OCI-M2 (cell line): ENCODE measurements around the gene OMP.

Experiments used
- DNase-seq: peaks from one replicate; lab custom pipeline; 2025; ENCODE audit not compliant: unreplicated experiment; lab: John Stamatoyannopoulos, UW

Gene OMP

GRCh38 chr11:77068457-77069335 lies 33.9 kb upstream of the OMP start:
- no peak for DNase-seq

- no peak for DNase-seq
These were observed 33.2 kb upstream of the OMP start for GRCh38 chr11:77069336-77069968.

- no peak for DNase-seq
These were observed 32.6 kb upstream of the OMP start for GRCh38 chr11:77069969-77070582.

GRCh38 chr11:77071077-77071476 lies 31.6 kb upstream of the OMP start:
- DNase-seq, result no peak

GRCh38 chr11:77071671-77072605 lies 30.7 kb upstream of the OMP start:
- DNase-seq, result no peak

GRCh38 chr11:77072851-77073327 lies 29.8 kb upstream of the OMP start:
- no peak for DNase-seq

GRCh38 chr11:77073328-77074001 lies 29.2 kb upstream of the OMP start:
- no peak for DNase-seq

GRCh38 chr11:77074205-77074604 lies 28.4 kb upstream of the OMP start:
- no peak for DNase-seq

- no peak for DNase-seq
These were observed 27.9 kb upstream of the OMP start for GRCh38 chr11:77074626-77075221.

GRCh38 chr11:77075425-77075905 lies 27.2 kb upstream of the OMP start:
- DNase-seq, result no peak

GRCh38 chr11:77079666-77080065 lies 23.0 kb upstream of the OMP start:
- DNase-seq, result no peak

GRCh38 chr11:77080643-77081210 lies 21.9 kb upstream of the OMP start:
- DNase-seq, result no peak

GRCh38 chr11:77081381-77081851 lies 21.2 kb upstream of the OMP start:
- no peak for DNase-seq

GRCh38 chr11:77081976-77082836 lies 20.4 kb upstream of the OMP start:
- no peak for DNase-seq

GRCh38 chr11:77082838-77083565 lies 19.6 kb upstream of the OMP start:
- DNase-seq, result no peak

GRCh38 chr11:77083566-77084245 lies 18.9 kb upstream of the OMP start:
- no peak for DNase-seq

GRCh38 chr11:77084581-77085191 lies 18.0 kb upstream of the OMP start:
- DNase-seq, result no peak
